K562 (cell line): ENCODE measurements around the gene BBS5. TPM values are rescaled to one million over a fixed set of nuclear protein-coding genes. Genes with fewer than 3 reads are reported as not detected.
"Not testable (repeated sequence)": the region's sequence is repeated elsewhere in the genome, so short reads cannot be mapped to it uniquely, and the experiment has no call there.

Experiments used
- ATAC-seq: fragments of 200-7000 bp; cut with Tn5 transposase; 3 replicates; pipeline ENCODE4 v1.9.1; 2020; ENCODE audit warnings: moderate library complexity
- BruUV-seq: library from RNA; stranded (reverse); fragments of 400-500 nt; replicated peaks from 2 replicates; lab custom pipeline; 2021; lab: Mats Ljungman, UMichigan
- CTCF ChIA-PET: fragments of 300-600 bp; formaldehyde crosslinking; extraction: SDS; loops from one replicate; lab custom pipeline; 2021; ENCODE audit warnings: low intra/inter-chr PET ratio; lab: Yijun Ruan, JAX
- POLR2A ChIA-PET: fragments of 300-600, 350-650 bp; sonication (Branson Sonifier 250); formaldehyde crosslinking; extraction: SDS; loops from one replicate; lab custom pipeline; 2021; ENCODE audit warnings: antibody characterized with exemption, inconsistent platforms; lab: Yijun Ruan, JAX
- DNase-seq, 4 experiments: peaks; one replicate each; pipeline versions ENCODE4 v3.0.0 to v3.0.0-alpha.2; 2011 to 2018; ENCODE audit warnings: low spot score in 3 of 4, mixed read lengths in 3 of 4; ENCODE audit errors: extremely low read depth in 1 of 4
- FAIRE-seq: peaks from 2 replicates; lab custom pipeline; 2011; peaks lifted over from hg19 to GRCh38; lab: Jason Lieb, UNC
- H2AFZ ChIP-seq: 2 replicates; pipeline ENCODE4 v1.6.0; 2011; ENCODE audit warnings: low read depth, low read length, control low read depth, inconsistent platforms
- H3K27ac ChIP-seq: fragments of 200-600 bp; 3 replicates; pipeline ENCODE4 v1.8.0; 2011; ENCODE audit warnings: low read depth, mild to moderate bottlenecking, control low read depth, inconsistent platforms, low read length, moderate library complexity, mixed read lengths; ENCODE audit errors: extremely low read depth
- H3K27me3 ChIP-seq, 2 experiments: fragments of 300-600 bp in 1 of 2; 2 replicates in 1 of 2; 3 replicates in 1 of 2; pipeline versions ENCODE4 v1.6.0 to v1.8.0; 2011; ENCODE audit warnings: inconsistent platforms in 2 of 2, low read length in 2 of 2, mild to moderate bottlenecking in 1 of 2, mixed read lengths in 1 of 2, moderate library complexity in 1 of 2; ENCODE audit not compliant: control insufficient read depth in 2 of 2, insufficient read depth in 2 of 2
- H3K36me3 ChIP-seq: fragments of 300-600 bp; 3 replicates; pipeline ENCODE4 v1.8.0; 2011; ENCODE audit warnings: mild to moderate bottlenecking, low read length, inconsistent platforms; ENCODE audit not compliant: control insufficient read depth, insufficient read depth
- H3K4me1 ChIP-seq, 2 experiments: fragments of 200-600 bp in 1 of 2; replicated peaks in 1 of 2; 2 replicates in 1 of 2; 3 replicates in 1 of 2; pipeline versions ENCODE4 v1.5.1 to v1.8.0; 2011; ENCODE audit warnings: inconsistent platforms in 2 of 2, low read length in 2 of 2, mild to moderate bottlenecking in 1 of 2, mixed read lengths in 1 of 2, moderate library complexity in 1 of 2; ENCODE audit not compliant: control insufficient read depth in 2 of 2, insufficient read depth in 2 of 2
- H3K4me2 ChIP-seq: 2 replicates; pipeline ENCODE4 v1.6.1; 2011; ENCODE audit warnings: low read length, control low read depth, inconsistent platforms, mixed read lengths; ENCODE audit not compliant: insufficient read depth
- H3K4me3 ChIP-seq: fragments of 200-600 bp; sonication (generic), shearing (Covaris generic); 2 replicates; pipeline ENCODE4 v1.5.1; 2016; ENCODE audit warnings: control low read depth, inconsistent platforms
- H3K79me2 ChIP-seq: fragments of 200-600 bp; 3 replicates; pipeline ENCODE4 v1.8.0; 2011; ENCODE audit warnings: low read length, inconsistent platforms; ENCODE audit not compliant: control insufficient read depth, insufficient read depth
- H3K9ac ChIP-seq, 2 experiments: 2 replicates each; pipeline versions ENCODE4 v1.6.0 to v1.6.1; 2011; ENCODE audit warnings: low read depth in 2 of 2, low read length in 2 of 2, control low read depth in 1 of 2, inconsistent platforms in 1 of 2, mild to moderate bottlenecking in 1 of 2, mixed read lengths in 1 of 2; ENCODE audit not compliant: insufficient read depth in 1 of 2
- H3K9me1 ChIP-seq: one replicate; pipeline ENCODE4 v1.6.0; 2011; ENCODE audit warnings: inconsistent platforms, mild to moderate bottlenecking, low read length, moderate library complexity; ENCODE audit not compliant: control insufficient read depth, insufficient read depth
- H3K9me3 ChIP-seq: replicated peaks from 2 replicates; pipeline ENCODE4 v1.5.1; 2011; ENCODE audit warnings: low read depth, low read length, inconsistent platforms; ENCODE audit not compliant: control insufficient read depth, insufficient read depth
- H4K20me1 ChIP-seq: replicated peaks from 2 replicates; pipeline ENCODE4 v1.6.1; 2011; ENCODE audit warnings: low read length, inconsistent platforms, mixed read lengths; ENCODE audit not compliant: control insufficient read depth, insufficient read depth
- BCOR ChIP-seq: fragments of 450-650 bp; IDR thresholded peaks from 2 replicates; pipeline ENCODE4 v1.6.1; 2016
- EHMT2 ChIP-seq: fragments of 450-650 bp; IDR thresholded peaks from 2 replicates; pipeline ENCODE4 v1.6.1; 2018; ENCODE audit warnings: antibody characterized with exemption
- KDM1A ChIP-seq, 2 experiments: fragments of 450-650 bp; IDR thresholded peaks; 2 replicates each; pipeline ENCODE4 v1.6.1; 2016; ENCODE audit warnings: mild to moderate bottlenecking in 2 of 2
- MIER1 ChIP-seq: fragments of 450-650 bp; IDR thresholded peaks from 2 replicates; pipeline ENCODE4 v1.6.1; 2016; ENCODE audit warnings: antibody characterized with exemption, mild to moderate bottlenecking, low read depth
- REST ChIP-seq, 2 experiments: fragments of 450-650 bp; formaldehyde crosslinking in 1 of 2; IDR thresholded peaks; 2 replicates each; pipeline versions ENCODE4 v1.4.0 to v1.6.1; 2014 to 2020; ENCODE audit warnings: mild to moderate bottlenecking in 2 of 2, borderline replicate concordance in 1 of 2, low read depth in 1 of 2
- SMARCA5 ChIP-seq: fragments of 450-650 bp; IDR thresholded peaks from 2 replicates; pipeline ENCODE4 v1.6.1; 2016
- ZNF146 ChIP-seq: IDR thresholded peaks from one replicate; pipeline ENCODE4 v1.6.1; 2018; ENCODE audit warnings: missing compliant biosample characterization; ENCODE audit not compliant: unreplicated experiment
- WGBS: fragments of 100-300 bp; shearing (Covaris generic); methylation state at CpG from one replicate; pipeline ENCODE4 v1.1.6; 2016; ENCODE audit warnings: low coverage, mixed read lengths; ENCODE audit not compliant: insufficient coverage; ENCODE audit errors: missing lambda C conversion rate; 5-methylcytosine and 5-hydroxymethylcytosine counted together
- in situ Hi-C: fragments of 300-500 bp; cut with MboI; formaldehyde crosslinking; loops from 4 replicates; pipeline ENCODE4 v1.15.0; 2018; ENCODE audit warnings: inconsistent platforms, mixed read lengths
- intact Hi-C: fragments of 100-400 bp; cut with micrococcal nuclease; formaldehyde crosslinking; loops from 2 replicates; pipeline ENCODE4 v1.14.2; 2022
- polyA plus RNA-seq, 8 experiments: library from polyadenylated mRNA; depleted of rRNA in 4 of 8; stranded (reverse) in 5 of 8; unstranded in 3 of 8; fragments of >200 nt; fragmentation: Nextera tagmentation in 2 of 8; fragmentation: Illumina TruSeq in 1 of 8; extraction: Ambion mirVana in 2 of 8; extraction: Trizol in 1 of 8; gene quantifications; 2 replicates each; pipeline versions ENCODE4 v1.2.1 to v1.2.3, GENCODE V29; 2011 to 2014; ENCODE audit warnings: inconsistent platforms in 1 of 8, missing spikeins in 1 of 8
- total RNA-seq, 7 experiments: library from RNA; depleted of rRNA in 6 of 7; stranded (reverse); fragments of >200 nt in 6 of 7; fragmentation: Illumina TruSeq in 2 of 7; extraction: Trizol in 2 of 7; gene quantifications; 2 replicates each; pipeline versions ENCODE4 v1.2.1 to v1.2.3, GENCODE V29; 2011 to 2021; ENCODE audit warnings: low replicate concordance in 1 of 7

BBS5 gene
- total and polyA plus RNA-seq, 9 of the 15 experiments (the other 6 are each of a cell fraction or from before 2014, with no cell fraction given) = 0.48 to 6.9 (median 4.3) TPM

GRCh38 chr2:169431772-169432171 lies 47.5 kb upstream of the BBS5 start:
- H3K9me1 ChIP-seq, FAIRE-seq, H3K27ac ChIP-seq, H3K36me3 ChIP-seq, CTCF ChIA-PET, H3K79me2 ChIP-seq, H2AFZ ChIP-seq, H3K4me2 ChIP-seq, DNase-seq, H3K9ac ChIP-seq, H3K4me1 ChIP-seq, POLR2A ChIA-PET, ATAC-seq, H3K9me3 ChIP-seq, in situ Hi-C loops, H3K4me3 ChIP-seq, H4K20me1 ChIP-seq, intact Hi-C loops, BruUV-seq: not testable (repeated sequence)
- TF ChIP-seq SMARCA5 = 0 out of 2 replicates have a peak, but pooled peaks have one; percentile 30
- peak in 1 of 2 experiments; percentile 38; a peak in 1 of 4 replicates for TF ChIP-seq KDM1A (IDR thresholded peaks at IDR 0.05)
- peak; percentile 81 for TF ChIP-seq BCOR
- TF ChIP-seq ZNF146 = peak; percentile 80
- peaks cover 9 to 14% of the 10 kb centered on the region in 2 experiments; a peak in 3 of 5 replicates for H3K27me3 ChIP-seq

- ATAC-seq; H3K4me2 ChIP-seq; CTCF ChIA-PET; H3K9me1 ChIP-seq; H3K4me1 ChIP-seq; intact Hi-C loops; H3K27me3 ChIP-seq; FAIRE-seq; H3K79me2 ChIP-seq; BruUV-seq; POLR2A ChIA-PET; H3K27ac ChIP-seq; H3K9me3 ChIP-seq; H3K36me3 ChIP-seq; in situ Hi-C loops; H3K4me3 ChIP-seq; DNase-seq; H2AFZ ChIP-seq; H4K20me1 ChIP-seq; H3K9ac ChIP-seq; TF ChIP-seq REST (CRISPR knock-in tag; IDR thresholded peaks at IDR 0.05; ENCODE audit: low read depth): not testable (repeated sequence)
- 0% methylated on average over 1 of the region's 1 CpG for WGBS
- peak; percentile 93 for TF ChIP-seq REST (IDR thresholded peaks at IDR 0.05; ENCODE audit: borderline replicate concordance)
- TF ChIP-seq MIER1 = peak; percentile 78
- TF ChIP-seq EHMT2 = peak; percentile 89
Measured at GRCh38 chr2:169434236-169434635, 45.1 kb upstream of the BBS5 start.
